Measurements from ENCODE around the gene NCOR1.
A peak's percentile ranks its signal among the peaks of the same experiment; 100 is the strongest.
"Not testable (repeated sequence)": the region's sequence is repeated elsewhere in the genome, so short reads cannot be mapped to it uniquely, and the experiment has no call there.

The NCOR1 gene

GRCh38 chr17:16145319-16145890 is 69.9 kb downstream of the NCOR1 start:
- not testable (repeated sequence) for DNase-seq (ENCODE audit: low spot score)

GRCh38 chr17:16141685-16142084 is 73.6 kb downstream of the NCOR1 start:
- DNase-seq (ENCODE audit: low spot score): no peak

GRCh38 chr17:16140854-16141253 is 74.5 kb downstream of the NCOR1 start:
- DNase-seq (ENCODE audit: low spot score): no peak

- no peak for DNase-seq (ENCODE audit: low spot score)
These were observed 79.9 kb downstream of the NCOR1 start for GRCh38 chr17:16135461-16135860.

GRCh38 chr17:16131593-16131992 is 83.7 kb downstream of the NCOR1 start:
- no peak for DNase-seq (ENCODE audit: low spot score)

GRCh38 chr17:16129441-16130205 is 85.7 kb downstream of the NCOR1 start:
- DNase-seq (ENCODE audit: low spot score): no peak

- DNase-seq (ENCODE audit: low spot score): no peak
These were observed 91.8 kb downstream of the NCOR1 start for GRCh38 chr17:16123531-16123930.

- DNase-seq (ENCODE audit: low spot score): no peak
These were observed 92.5 kb downstream of the NCOR1 start for GRCh38 chr17:16122697-16123434.

GRCh38 chr17:16121915-16122314 is 93.4 kb downstream of the NCOR1 start:
- no peak for DNase-seq (ENCODE audit: low spot score)

- DNase-seq (ENCODE audit: low spot score): no peak
These were observed 94.4 kb downstream of the NCOR1 start for GRCh38 chr17:16120937-16121336.

GRCh38 chr17:16117149-16117548 is 98.2 kb downstream of the NCOR1 start:
- DNase-seq (ENCODE audit: low spot score): no peak

GRCh38 chr17:16115077-16115698 is 100.1 kb downstream of the NCOR1 start:
- not testable (repeated sequence) for DNase-seq (ENCODE audit: low spot score)

GRCh38 chr17:16108871-16109270 is 106.5 kb downstream of the NCOR1 start:
- no peak for DNase-seq (ENCODE audit: low spot score)

- no peak for DNase-seq (ENCODE audit: low spot score)
These were observed 106.9 kb downstream of the NCOR1 start for GRCh38 chr17:16108386-16108785.

GRCh38 chr17:16107165-16107770 is 108.1 kb downstream of the NCOR1 start:
- DNase-seq (ENCODE audit: low spot score): no peak

- peak; percentile 76 for DNase-seq (ENCODE audit: low spot score)
These were observed 109.0 kb downstream of the NCOR1 start for GRCh38 chr17:16106161-16106891.

GRCh38 chr17:16104189-16104588 is 111.1 kb downstream of the NCOR1 start:
- DNase-seq (ENCODE audit: low spot score): no peak

- DNase-seq (ENCODE audit: low spot score): no peak
These were observed 113.9 kb downstream of the NCOR1 start for GRCh38 chr17:16101440-16101839.

GRCh38 chr17:16100737-16101400 is 114.5 kb downstream of the NCOR1 start:
- DNase-seq (ENCODE audit: low spot score): no peak

GRCh38 chr17:16091773-16092172 is 123.6 kb downstream of the NCOR1 start:
- no peak for DNase-seq (ENCODE audit: low spot score)

GRCh38 chr17:16086957-16087356 is 128.4 kb downstream of the NCOR1 start:
- DNase-seq (ENCODE audit: low spot score): no peak

Measured in kidney capillary endothelial cell (primary cell).